SKM-1 (cell line): ENCODE measurements around the gene NT5C3B.

Experiments
- DNase-seq: peaks from one replicate; lab custom pipeline; 2025; ENCODE audit not compliant: unreplicated experiment; lab: John Stamatoyannopoulos, UW

The NT5C3B gene

DNA sequence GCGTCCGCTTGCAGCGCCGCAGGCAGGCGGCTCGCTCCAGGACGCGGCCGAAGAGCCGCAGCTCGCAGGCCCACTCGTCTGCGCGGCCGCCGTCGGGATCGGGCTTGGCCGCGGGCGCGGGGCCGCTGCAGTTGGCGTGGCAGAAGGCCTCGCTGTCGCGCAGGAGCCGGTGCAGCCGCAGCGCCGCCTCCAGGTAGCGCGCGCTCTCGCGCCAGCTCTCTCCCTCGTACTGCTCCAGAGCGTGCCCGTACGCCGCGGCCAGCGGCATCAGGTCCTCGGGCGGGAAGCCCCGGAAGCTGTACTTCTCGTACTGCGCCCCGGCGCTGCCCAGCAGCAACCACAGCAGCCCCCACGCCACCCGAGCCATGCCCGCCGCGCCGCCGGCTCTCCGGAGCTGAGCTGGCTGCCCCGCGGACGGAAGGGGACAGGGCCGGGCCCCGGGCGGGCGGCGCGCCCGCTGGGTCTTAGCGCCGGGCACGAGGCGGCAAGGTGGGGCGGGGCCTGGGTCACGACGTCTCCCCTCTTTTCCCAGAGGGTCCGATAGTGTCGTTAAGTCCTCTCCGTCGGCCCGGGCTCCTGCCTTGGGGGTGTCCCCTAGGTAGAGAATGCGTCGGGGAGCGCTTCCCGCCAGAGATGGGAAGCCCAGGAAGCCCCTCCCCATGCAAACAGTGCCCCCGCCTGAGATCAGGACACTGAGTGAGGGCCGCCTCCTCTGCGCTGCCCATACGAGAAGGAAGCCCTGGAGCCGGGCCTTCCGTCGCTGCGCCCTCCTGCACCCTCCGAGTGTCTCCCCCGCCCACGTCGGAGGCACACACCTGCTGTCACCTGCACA lies 24.3 kb downstream of the NT5C3B start, which contains the start of gene P3H4:
P3H4 (minus strand) TSS at position 401 of the 832 bp plus-strand sequence; CDS start at position 367, 34 bp downstream.
- DNase-seq: peak; percentile 21

DNA sequence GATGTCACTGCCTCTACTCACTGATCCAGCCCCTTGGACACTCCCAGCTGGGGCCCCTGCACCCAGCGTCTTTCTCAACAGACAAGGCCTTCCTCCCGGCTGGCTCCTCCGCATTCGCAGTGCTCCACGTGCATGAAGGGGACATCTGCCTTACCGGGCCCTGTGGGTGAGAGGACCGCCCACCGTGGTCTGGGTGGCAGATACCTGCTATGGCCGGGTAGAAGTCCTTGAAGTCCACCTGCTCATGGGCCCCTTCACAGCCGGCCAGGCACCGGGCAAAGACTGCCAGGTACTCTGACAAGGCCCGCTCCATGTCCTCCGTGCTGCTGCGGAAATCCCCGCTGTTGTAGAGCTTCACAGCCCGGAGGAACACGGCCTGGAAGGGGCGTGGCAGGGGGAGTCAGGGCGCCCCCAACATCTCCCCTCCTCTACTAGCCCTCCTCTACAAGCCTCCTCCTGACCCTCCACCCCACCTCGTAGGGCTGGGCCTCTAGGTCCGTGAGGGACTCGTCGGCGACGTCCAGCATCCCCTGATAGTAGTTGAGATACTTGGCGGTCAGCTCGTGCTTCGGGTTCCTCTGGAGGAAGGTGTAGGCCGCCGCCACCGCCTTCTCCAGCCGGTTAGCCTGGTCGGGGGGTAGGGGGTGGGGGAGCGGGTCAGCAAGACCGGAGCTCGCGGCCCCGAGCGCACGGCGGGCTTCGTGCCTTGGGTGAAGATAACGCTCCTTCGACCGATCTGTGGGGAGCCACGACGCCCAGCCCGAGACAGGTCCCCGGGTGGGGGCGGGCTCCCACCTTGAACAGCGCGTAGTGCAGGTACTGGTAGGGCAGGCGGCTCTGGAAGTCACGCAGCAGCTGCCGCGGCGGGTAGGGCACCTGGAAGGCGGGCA lies 25.1 kb downstream of the NT5C3B start:
- no peak for DNase-seq

DNA sequence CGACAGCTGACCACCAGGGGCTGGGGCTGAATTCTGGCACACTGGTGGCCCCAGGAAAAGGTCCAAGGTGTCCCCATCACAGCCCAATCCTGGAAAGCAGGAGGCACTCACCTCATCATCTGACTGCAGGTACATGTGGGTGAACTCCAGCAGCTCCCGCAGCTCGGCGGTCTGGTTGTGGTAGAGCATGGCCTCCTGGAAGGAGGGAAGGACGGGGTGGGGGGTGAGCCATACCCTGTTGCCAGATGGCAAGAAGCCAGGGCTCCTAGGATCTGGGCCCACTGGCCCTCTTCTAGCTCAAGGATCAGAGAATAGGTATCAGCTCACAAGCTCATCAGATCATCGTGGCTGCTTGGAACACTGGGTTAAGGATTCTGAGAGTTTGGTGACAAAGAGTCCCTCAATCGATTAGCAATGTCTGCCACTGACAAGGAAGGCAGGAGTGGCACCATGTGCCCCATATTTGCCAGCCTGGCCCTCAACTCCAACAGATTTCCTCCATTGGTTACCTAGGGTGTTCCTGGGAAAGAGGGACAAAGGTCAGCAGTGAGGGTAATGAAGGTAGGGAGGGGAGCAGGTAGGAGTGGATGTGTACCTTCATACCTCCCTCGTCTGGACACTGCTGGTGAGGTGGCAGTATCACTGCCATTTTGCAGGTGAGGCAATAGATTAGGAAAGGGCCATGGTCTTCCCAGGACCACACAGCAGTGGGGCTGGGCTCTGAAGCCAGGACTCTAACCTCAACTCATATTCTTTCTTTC lies 29.2 kb downstream of the NT5C3B start:
- DNase-seq: no peak

DNA sequence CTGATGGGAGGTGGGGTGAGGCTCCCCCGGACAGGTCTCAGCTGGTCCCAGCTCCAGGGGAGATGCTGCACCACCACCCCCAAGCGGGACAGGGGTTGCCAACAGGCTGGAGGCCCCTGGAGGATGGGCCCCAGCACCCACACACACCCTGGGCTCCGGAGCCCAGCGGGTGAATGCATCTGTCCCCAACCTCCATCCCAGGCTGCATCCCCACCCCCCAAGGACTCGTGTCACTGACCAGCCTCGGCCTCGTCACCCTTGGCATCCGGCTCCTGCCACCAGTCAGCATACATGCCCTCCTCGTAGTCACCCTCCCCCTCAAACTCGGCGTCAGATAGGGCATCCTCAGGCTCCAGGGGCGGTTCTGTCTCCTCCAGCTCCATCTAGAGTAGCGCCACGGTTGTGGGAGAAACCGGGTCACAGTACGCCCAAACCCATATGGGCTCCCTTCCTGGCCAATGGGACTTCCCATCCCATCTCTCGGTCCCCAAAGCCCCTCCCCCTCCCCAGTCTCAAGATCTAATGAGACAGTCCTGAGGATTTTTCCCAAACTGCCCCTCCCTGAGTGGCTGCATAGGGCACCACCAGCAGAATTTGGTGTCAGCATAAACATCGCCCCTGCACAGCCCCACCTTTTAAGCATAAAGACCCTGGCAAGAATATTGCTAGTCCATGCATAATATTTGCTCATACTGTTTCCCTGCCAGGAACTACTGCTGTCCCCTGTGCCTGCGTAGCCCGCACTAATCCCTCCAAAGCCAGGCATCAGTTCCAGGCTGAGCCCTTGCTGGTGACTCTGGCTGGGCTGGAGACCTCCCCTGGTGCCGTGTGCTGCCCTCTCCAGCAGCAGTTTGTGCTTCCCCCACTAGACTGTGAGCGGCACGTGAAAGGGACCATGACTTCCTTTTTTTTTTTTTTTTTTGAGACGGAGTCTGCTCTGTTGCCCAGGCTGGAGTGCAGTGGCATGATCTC lies 32.7 kb downstream of the NT5C3B start:
- no peak for DNase-seq

DNA sequence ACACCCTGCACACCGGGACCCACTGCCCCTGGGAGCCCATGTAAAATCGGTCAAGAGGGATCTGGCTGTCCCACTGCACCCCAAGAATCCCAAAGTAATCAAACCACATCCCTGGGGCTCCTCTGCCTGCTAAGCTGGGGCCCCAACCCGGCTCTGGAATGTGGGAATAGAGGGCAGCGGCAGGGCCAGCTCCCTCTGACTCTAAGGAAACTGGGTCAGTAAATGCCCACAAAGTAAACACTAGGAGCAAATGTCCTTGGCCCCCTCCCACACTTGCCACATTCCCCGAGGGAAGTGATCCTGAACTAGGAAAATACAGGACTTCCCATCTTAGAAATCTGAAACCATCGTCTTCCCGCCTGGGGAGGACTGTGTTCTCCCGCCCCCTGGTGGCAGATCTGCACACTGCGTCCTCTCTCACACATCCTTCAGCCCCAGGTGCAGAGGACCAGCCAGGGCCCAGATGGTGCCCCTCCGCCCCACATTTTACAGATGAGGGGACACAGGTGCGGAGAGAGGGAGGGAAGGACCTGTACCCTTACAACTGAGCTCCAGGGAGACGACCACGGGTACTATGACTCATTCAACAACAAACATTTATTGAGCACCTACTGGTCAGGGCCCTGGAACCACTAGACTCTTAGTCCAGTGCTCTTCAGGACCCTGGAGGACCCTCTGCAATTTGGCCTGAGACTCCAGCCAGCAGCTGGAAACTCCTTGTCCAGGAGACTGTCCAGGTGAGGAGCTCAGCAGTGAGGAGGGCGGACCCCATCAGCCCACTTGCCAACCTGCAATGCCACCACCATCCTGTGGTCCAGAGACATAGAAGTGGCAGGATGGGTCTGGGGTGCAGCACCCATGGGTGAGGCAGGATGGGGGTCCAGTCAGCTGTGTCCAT lies 34.4 kb downstream of the NT5C3B start:
- DNase-seq: peak; percentile 48

DNA sequence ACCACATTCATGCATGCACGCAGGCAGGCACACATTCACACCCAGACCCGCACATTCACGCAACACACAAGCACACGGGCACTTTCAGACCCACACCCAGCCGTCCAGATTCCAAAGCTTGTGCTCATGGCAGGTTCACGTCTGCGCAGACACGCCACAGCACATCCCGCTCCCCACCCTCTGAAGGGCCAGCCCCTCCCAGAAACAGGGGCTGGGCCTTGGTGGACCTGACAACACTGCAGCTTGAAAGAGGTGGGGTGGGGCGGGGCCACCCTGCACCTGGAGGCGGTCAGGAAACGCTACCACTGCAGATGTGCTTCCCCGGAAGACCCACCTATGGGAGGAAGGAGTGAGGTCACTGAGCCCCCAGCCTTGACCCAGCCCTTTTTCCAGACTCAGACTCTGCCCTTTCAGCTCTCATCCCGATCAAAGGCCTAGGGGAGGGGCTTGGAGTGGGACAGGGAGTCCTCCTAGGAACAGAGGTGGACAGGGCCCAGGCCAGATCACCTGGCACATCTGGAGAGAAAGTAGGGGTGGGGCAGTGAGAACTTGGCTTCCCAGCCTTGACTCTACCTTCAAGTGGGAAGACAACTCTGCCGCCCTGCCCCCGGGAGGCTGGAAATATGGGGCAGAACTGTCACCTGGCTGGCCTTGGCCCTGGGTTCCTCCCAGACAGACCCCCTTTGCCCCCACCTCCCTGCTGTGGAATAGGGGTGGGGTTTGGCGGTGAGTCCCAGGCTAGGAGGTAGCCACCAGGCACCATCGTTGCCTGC lies 35.2 kb downstream of the NT5C3B start:
- no peak for DNase-seq

DNA sequence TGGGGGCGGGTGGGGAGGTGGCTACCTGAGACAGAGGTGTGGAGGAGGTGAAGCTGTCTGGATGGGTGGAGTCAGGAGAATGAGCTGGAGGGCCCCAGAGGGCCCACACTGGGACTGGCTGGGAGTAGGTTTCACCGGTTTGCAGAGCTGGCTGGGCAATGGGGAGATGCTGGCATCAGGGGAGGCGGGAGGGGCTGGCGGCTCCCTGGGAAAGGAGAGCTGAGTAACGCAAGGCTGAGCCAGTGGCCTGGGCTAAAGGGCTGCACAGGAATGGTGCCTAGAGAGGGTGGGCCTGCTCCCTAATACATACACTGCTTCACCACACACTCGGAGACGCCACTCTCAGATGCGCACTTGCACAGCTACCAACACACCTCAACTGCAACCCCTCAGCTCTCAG lies 36.7 kb downstream of the NT5C3B start:
- DNase-seq: no peak

DNA sequence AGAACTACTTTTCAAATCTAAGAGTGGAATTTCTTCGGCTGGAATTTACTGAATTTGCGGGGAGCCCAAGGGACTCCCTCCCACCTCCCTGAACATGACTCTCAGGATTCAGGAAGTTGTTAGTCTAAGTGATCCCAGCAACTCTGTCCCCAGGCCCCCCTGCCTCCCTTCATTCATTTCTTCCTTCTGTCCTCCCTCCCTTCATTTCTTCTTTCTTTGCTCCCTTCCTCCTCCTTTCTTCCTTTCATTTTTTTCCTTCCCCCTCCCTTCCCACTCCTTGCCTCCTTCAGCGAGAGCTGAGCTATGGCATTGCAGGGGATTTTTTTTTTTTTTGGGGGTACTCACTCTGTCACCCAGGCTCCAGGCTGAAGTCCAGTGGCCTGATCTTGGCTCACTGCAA lies 38.7 kb downstream of the NT5C3B start:
- no peak for DNase-seq

DNA sequence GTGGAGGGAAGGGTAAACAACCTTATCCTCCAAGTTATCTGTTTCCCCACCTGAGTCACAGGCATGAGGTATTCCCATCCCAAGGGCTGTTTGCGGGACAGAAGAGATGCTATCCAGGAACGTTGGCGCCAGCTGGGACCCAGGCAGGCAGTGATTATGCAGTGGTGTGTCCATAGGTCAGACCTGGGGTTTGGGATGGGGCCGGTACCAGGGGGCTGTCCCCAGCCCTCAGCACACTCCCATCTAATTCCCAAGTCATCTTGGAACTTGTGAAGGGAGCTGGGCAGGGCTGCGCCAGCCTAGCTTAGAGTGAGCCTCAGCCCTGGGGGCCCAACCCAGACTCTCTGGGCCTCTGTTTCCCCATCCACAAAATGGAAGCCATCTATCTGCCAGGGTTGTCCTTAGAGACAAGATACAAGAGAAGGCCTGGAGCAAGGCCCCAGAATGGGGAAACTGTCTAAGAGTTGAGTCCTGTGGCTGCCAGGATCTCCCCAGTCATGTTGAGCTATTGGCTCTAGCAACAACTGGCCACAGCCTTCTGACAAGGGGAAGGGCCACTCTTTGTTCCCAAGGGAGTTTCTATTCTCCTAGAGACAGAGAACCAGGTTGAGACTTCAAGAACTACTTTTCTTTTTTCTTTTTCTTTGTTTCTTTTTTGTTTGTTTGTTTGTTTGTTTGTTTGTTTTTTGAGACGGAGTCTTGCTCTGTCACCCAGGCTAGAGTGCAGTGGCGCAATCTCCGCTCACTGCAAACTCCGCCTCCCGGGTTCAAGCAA lies 39.7 kb downstream of the NT5C3B start:
- DNase-seq: no peak

DNA sequence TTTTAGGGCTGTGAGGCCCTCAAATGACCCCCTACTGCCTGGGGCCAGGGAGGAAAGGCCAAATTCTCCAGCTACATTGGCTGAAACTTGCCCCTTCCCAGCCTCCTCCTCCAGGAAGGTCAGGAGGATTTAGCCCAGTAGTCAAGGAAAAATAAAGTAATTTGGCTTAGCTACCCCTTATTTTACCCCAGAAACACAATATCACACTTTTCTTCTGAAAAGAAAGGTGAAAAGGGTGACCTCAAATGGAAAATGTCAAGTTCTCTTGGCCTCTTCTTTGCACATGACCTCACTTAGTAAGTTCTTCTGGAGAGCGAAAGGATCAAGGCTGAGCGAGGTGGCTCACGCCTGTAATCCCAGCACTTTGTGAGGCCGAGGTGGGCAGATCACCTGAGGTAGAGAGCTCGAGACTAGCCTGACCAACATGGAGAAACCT lies 41.5 kb downstream of the NT5C3B start:
- DNase-seq: no peak

DNA sequence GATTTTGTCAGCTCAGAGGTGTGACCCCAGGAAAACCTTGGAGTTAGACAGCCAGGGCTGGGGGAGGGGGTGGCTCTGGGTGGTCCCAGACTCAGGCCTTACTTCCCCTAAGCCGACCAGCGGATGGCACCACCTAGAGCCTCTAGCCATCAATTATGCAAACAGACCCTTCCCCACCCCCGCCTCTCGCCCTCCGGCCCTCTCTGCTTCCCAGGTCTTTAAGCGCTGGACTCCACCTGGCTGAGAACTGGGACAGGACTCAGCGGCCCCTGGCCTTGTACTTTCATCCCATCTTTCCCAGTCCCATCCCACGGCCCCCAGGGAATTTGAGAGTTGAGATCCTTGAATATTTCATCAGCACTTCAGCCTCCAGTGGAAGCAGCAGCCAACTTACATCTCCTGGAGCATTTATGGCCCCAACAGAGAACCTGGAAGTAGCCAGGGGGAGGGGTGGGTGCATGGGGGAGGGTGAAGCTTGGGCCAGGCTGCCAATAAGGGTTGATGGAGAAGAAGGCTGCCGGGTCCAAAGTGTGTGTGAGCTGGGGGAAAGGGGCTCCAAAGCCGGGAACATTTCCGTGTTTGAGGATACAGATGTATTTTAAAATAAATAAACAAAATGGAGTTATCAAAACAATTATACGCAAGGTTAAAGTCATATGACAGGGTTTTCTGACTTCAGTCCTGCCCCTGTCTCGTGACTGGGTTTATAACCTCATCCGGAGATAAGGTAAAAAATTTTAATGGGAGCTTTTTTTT lies 42.1 kb downstream of the NT5C3B start:
- DNase-seq: no peak

DNA sequence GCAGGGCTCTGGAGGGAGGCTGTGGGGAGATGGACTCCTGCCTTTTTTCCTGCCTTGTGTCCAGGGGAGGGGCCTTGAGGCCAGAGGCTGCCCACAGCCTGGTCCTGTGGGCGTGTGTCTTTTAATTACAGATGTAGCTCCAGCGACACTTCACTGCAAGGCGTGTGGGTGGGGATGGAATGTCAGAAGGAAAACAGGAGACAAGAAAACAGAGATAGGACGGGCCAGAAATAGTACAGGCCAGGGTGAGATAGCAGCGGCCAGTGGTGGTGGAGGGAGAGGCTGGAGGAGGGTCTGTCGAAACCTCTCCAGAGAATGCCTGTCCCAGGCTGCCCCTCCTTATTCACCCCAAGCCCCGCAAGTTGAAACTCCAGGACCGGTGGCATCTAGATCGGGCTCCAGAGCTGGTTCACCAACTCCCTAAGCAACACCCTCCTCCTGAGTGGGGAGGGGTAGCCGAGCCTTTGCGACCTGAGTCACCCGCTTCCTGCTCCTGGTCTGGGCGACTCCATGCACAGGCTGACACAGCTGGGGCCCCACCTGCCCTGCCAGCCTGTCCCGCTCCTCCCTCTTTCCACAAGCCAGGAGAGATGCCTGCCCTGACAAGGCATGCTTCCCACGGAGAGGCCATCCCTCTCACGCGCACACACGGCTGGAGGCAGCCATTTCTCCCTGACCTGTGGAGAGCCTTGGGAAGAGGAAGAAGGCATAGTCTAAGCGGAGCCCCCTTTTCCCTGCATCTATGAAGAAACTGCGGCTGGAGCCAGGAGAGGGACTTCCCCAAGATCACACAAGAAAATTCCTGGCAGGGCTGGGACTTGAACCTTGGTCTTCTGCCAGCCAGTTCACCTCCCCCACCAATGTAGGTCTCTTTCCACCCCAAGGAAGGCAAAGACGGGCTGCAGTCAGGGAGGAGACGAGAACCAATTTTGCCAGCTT lies 42.9 kb downstream of the NT5C3B start:
- DNase-seq: no peak

DNA sequence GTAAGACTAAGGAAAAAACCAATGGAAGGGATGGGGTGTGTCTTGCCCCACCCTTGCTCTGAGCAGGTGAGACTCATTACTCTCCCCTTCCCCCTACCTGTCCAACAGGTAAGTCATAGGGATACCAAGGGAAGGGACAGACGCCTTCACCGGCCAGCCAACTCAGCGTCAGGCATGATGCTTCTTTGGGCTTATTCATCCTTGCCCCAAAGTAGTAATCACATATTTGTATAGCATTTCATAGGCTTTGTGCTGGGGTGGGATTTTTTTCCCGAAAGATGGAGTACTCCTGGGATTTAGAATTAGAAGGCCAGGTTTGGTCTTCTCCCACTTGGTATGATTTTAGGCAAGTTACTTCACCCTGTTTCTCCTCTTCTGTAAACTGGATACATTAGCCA lies 49.0 kb downstream of the NT5C3B start:
- DNase-seq: no peak

DNA sequence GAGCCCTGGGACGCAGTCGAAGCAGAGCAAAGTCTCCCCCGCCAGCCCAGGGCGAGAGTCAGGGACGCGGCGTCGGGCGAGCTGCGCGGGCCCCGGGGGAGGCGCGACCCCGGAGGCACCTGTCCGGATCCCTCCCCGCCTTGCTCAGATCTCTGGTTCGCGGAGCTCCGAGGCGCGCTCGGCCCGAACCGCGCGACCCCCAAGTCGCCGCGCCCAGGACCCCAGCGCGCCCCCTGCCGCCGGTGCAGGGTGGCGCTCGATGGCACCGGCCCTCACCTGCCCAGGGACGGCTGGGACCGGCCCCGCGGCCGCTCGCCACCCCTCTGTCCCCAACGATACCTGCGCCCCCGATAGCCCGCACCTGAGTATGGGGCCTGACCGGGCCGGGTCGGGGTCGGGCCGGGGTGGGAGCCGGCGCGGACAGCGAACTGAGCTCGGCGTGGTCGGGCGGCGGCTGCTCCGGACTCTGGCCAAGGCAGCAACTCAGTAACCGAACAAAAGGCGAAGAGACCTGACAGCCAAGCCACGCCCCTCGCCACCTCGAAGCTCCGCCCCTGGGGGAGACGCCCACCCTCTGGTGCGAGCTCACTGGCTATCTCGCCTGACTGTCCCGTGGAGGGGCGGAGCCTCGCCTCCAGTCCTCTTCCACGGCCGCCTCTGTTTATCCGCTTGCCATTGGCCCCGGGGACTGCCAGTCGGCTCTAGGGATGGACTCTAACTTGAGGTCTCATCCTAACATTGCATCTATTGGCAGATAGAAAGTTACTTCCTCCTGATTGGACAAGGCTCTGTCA lies 49.6 kb downstream of the NT5C3B start, which contains the start of gene JUP:
JUP (minus strand) TSS at position 485 of the 794 bp plus-strand sequence. CDS start 14,857 bp downstream, outside the sequence.
- DNase-seq: peak; percentile 85

DNA sequence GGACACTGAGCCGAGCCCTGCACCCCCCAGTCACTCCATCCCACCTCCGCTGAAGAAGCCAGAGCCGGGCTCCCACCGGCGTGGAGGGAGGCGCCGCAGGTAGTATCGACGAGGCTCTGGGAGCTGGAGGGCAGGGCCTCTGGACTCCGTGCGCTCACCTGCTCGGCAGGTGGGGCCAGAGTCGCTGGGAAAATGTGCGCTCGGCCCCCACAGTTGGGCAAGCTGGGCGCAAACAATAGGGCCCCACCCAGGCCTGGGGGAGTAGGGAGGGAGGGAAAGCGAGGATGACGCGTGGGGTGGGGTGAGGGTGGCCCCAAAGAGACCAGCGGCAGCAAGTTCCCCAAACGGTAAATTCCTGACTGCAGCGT lies 50.2 kb downstream of the NT5C3B start:
- DNase-seq: no peak
